GM21423 (cell line): ENCODE data around the gene HAP1.
"Not testable (repeated sequence)": the region's sequence is repeated elsewhere in the genome, so short reads cannot be mapped to it uniquely, and the experiment has no call there.

Experiments
- ATAC-seq: cut with Tn5 transposase; IDR thresholded peaks from one replicate; pipeline ENCODE4 v1.9.1; 2021; ENCODE audit warnings: mild to moderate bottlenecking, moderate library complexity; ENCODE audit not compliant: unreplicated experiment

The HAP1 gene

DNA sequence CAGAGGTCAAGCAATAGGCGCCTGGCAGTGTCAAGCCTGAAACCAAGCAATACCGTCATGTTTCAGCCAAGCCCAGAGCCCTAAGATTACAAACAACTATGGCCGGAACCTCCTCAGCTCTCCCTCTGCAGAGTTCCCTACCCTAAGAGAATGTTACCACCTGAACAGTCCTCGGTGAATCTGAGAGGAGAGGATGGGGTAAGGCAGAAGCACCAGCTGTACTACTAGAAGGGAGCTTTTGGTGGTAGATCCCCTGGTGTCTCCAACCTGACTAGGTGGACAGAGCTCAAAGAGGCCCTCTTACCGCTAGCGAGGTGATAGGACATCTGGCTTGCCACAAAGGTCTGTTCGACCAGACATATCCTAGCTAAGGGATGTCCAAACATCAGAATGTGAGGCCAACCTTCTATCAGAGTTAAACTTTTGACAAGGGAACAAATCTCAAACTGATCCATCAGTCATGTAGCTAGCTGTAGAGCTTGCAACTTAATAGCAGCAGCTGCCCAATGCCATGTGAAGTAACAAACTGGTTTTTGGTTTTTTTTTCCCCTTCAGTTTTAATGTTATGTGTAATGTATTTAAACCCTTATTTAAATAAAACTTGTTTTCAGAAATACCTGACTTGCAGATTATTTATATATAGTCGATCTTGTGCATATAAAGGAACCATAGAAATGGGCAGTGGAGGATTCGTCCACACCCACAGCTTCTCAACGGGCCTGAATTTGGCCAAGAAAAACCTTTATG, 43.2 kb downstream of the HAP1 start:
- no peak for ATAC-seq

DNA sequence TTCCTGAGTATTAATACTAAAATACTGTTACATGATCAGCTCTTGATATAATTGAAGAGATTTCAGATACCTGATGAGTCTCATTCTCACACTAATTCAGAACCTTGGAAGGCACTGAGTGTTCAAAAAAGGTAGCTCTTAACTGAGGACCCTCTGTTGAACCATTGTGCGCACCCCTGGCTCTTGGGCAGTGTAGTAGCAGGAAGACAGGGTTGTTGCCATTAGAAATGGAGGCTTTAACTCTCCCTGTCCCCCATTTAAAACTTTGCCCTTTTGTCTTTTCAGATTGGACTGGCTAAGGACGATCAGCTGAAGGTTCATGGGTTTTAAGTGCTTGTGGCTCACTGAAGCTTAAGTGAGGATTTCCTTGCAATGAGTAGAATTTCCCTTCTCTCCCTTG, 43.9 kb downstream of the HAP1 start:
- ATAC-seq, result no peak

DNA sequence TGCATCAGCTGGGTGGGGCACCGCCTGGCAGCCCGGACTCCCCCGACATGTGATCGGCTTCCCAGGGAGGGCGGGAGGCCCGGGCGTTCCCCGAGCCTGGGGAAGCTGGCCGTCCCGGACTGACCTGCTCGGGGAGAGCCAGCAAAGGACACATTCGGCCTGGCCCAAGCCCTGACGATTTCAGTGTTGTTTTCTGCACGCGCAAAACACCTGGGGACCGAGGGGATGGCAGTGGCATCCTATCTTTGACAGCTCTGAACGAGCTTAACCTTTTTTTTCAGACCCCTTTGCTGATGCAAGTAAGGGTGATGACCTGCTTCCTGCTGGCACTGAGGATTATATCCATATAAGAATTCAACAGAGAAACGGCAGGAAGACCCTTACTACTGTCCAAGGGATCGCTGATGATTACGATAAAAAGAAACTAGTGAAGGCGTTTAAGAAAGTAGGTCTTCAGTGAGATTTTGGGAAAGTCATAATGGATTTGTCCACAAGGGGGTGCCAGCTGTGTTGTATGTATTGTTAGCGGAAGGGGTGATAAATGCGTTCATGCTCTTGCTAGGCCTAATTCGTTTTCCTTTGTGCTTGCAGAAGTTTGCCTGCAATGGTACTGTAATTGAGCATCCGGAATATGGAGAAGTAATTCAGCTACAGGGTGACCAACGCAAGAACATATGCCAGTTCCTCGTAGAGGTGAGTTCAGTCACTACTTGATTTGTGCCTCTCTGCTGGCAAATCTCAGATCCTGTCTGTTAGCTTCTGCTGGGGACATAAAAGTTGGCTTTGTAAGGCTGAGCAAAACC, 44.7 kb downstream of the HAP1 start:
- ATAC-seq, result no peak

DNA sequence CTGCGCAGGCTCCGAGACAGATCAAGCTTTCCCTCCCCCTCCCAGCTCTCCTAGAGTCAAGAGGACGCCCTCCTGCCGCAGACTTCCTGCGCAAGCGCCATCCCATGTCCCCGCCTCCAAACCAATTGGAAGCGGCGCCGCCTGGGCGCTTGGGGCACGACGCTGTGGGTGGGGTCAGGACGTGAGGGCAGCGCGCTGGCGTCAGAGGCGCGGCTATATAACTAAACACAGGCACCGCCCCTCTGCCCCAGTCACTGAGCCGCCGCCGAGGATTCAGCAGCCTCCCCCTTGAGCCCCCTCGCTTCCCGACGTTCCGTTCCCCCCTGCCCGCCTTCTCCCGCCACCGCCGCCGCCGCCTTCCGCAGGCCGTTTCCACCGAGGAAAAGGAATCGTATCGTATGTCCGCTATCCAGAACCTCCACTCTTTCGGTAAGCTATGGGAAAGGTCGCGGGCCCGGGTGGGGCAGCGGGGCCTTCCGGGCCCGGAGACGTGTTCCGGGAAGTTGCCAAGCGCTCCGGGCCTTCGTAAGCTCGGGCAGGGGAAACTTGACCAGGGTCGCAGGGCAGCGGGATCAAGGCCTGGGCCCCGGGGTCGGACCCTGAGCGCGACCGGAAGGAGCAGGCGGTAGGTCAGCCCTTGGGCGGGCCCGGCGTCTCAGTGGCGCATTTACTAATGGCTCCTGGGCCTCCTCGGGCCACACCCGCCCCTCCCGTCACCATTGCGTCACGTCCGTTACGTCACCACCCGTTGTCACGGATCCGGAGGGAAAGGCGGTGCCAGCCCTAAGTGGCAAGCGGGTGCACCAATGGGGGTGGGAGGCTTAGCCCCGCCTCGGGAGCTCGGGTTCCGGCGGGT, 45.6 kb downstream of the HAP1 start, which contains the start of gene EIF1:
TSS of gene EIF1 (plus strand) at position 245 of the 856 bp plus-strand sequence. CDS start at position 399, 154 bp downstream.
- peak; percentile 69 for ATAC-seq

DNA sequence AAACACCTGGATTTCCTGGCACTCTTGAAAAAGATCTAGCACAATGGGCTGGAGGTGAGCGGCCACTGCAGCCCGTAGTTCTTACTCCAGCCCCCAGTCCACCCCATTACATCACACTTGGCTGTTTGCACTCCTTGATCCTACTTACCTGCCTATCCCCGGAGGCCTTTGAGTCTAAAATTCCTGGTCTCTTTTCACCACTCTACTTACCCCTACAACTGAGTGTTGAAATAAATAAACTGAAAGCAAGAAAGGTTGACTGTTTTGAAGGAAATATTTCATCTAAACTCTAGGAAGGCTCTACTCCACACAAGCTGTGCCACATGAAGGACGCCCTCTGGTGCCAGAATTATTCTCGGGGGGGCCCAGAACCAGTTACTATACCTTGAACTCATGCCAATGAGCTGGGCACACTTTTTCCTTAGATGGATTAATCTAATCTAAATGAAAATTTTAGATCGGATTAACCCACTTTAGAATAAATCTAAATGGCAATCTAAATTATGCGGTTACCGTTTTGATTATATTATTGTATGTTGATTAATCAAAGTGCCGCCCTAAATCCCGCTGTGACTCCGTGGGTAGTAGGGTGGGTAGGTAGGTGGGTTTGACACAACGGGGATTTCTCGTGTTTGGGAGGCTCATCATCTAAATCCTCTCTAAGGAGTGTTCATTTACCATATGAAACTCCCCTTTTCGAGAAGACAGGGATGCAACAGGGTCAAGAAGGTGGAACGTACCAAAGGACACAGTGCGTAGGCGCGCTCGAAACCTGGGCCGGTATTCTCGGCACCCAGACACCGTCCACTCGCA, 46.4 kb downstream of the HAP1 start:
- ATAC-seq, result no peak

DNA sequence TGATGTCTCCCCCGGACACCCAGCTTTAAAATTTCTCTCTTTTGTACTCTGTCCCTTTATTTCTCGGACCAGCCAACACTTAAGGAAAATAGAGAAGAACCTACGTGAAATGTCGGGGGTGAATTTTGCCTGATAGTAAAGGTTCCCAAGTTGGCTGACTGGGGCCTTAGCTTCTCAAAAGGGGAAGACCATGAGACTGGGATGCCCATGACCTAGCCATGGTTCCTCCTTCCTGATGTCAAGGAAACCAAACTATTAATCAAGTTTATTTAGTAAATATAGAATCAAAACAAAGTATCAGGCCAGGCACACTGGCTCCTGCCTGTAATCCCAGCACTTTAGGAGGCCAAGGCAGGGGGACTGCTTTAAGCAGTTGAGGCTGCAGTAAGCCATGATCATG, 48.2 kb downstream of the HAP1 start:
- no peak for ATAC-seq

DNA sequence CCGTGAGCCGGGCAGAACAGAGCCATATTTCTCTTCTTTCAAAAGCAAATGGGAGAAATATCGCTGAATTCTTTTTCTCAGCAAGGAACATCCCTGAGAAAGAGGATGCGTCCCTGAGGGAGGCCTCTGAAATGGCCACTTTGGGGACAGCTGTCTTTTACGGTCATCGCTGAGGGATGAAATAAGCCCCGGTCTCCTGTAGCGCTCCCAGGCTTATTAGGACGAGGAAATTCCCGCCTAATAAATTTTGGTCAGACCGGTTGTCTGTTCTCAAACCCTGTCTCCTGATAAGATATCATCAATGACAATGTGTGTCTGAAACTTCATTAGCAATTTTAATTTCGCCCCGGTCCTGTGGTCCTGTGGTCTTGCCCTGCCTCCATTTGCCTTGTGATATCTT, 48.7 kb downstream of the HAP1 start:
- ATAC-seq, result not testable (repeated sequence)

DNA sequence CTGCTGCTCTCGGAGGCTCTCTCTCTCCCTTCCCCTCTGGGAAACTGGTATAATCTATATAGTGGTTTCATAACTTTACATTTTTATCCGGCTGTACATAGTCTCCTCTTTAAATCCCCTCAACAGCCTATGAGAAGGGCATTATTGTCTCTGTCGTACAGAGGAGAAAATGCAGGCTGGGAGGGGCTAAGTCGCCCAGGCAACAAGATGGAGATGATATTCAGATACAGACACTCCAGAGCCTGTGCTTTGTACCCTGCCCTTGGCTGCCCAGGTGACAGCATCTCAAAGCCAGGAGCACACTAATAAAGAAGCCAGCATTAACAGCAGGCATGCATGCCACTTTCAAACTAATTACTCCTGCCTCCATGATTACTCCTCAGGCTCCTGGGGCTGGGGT, 50.4 kb downstream of the HAP1 start:
- no peak for ATAC-seq

DNA sequence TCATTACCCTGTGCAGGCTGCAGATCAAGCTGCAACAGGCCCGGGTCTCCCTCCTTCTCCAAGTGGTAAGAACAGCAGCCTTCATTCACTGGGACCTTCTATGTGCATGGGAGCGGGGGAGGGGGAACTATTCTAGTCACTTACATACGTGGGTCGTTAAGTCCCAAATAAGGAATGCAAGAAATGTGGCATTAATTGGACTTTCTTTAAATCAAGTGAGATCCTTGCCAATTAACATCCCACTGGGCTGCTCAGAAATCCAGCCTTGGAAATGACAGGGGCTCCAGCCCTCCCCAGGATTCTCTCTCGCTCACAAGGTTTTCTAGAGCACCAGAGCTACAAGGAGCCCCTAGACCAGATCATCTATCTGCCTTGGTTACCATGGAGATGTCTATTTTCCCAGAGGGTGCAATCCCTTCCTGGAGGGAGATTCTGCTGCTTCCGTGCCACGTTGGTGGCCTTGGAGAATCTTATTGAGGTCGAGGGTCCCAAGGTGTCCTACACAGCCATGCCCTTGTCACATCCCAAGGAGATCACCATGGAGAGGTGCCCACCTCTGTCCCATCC, 50.9 kb downstream of the HAP1 start:
- no peak for ATAC-seq

DNA sequence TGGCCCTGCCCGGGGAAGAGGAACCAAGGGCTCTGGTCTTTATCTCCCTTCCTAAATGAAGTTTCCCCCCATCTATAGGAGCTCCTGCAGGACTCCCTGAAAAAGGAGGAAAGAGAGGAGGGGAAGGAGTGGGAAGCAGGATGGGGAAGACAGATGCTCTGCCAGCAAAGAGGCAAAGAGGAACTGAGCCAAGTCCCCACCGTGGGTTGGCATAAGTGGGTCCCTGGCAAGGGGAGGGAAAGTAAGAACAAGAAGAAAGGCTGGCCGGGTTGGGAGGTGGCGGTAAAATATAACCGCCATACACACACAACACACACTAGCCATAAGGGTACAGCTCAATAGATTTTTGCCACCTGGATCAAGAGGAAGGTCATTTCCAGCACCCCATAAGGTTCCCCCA, 51.8 kb downstream of the HAP1 start:
- ATAC-seq, result no peak

DNA sequence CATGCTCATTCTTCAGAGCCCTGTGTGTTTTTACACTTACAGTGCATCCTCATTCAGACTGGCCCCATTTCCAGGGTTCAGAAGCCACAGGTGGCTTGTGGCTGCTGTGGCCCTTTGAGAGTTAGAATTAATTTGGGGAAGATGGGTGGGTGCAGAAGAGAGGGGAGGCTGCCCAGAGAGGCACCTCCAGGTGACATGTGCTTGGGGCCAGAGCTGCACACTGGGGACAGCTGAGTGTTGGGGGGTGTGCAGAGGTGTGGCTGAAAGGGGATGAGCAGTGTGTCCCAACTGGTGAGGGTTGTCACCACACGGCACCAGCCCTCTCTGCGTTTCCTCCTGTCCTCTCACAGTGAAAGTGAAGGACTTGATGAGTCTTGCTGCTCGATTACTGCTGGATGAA, 52.7 kb downstream of the HAP1 start:
- ATAC-seq, result no peak

DNA sequence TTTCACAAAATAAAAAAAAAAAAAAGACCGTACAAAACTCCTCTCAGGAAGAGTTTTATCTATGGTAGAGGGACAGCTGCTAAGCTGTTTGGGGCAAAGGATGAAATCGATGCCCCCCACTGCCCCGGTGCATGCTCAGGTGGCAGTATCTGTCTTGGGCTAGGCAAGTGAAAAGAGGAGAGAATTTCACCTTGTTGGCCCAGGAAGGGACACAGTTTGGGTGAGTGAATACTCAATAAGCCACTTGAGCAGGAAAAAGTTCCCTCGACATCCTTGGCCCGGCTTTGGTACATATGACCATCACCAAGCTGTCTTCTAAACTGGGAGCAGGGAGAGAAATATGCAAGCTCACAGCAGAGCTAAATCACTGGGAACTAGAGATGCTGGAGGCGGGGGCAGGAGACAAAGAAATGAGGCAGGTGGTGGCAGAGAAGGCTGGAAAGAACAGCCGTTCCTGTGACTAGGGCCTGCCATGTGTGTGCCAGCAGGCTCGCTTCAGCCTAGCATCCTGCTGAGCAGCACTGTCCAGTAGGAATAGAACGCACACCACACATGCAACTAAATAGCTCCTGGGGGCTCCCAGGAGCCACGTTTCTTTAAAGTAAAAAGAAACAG, 53.9 kb downstream of the HAP1 start:
- ATAC-seq, result no peak

DNA sequence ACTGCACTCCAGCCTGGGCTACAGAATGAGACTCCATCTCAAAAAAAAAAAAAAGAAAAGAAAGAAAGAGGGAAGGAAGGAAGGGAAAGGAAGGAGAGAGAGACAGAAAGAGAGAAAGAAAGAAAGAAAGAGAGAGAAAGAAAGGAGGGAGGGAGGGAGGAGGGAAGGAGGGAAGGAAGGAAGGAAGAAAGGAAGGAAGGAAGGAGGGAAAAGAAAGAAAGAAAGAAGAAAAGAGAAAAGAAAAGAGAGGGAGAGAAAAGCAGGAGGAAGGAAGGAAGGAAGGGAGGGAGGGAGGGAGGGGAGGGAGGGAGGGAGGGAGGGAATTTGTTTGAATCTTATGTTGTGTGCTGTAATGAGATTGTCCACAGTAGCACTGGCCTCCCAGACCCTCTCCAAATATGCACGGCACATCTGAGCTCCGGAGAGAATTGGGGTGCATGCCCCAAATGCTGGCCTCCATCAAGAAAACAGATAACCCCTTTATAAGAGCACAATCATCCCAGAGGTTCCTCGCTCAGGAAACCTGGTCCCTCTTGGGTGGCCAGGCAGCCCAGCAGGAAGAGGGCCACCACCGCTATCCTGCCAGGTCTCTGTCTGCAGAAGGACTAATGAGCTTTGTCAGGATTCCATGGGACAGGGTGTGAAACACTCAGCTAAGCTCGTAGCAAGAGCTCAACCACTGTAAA, 54.6 kb downstream of the HAP1 start:
- no peak for ATAC-seq

DNA sequence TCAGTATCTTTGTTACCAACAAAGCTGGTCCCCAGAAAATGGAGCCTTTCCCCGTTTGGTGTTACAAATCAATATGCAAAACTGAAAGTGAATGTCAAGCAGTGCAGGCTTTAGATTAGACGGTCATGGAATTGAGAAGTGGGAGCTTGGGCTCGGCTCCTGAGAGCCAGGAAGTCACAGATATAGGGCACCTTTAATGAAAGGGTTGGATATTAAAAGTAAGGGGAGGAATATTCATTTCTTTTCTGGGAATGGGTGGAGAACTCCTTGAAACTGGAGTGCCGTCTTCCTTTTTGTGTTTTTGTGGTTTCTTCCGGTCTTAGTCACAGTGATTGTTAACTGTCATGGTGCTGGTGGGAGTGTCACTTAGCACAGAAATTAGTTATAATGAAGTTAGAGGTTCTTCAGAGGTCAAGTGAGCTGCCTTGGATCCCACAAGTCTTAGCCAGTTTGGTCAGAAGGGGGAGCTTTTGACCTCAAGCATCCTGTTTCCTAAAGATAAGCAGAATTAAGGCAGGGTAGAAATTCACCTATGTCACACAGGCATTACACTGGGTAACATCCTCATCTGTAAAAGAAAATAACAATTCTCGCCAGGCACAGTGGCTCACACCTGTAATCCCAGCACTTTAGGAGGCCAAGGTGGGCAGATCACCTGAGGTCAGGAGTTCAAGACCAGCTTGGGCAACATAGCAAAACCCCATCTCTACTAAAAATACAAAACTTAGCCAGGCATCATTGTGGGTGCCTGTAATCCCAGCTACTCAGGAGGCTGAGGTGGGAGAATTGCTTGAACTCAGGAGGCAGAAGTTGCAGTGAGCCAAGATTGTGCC, 55.3 kb downstream of the HAP1 start:
- ATAC-seq, result peak; percentile 61

DNA sequence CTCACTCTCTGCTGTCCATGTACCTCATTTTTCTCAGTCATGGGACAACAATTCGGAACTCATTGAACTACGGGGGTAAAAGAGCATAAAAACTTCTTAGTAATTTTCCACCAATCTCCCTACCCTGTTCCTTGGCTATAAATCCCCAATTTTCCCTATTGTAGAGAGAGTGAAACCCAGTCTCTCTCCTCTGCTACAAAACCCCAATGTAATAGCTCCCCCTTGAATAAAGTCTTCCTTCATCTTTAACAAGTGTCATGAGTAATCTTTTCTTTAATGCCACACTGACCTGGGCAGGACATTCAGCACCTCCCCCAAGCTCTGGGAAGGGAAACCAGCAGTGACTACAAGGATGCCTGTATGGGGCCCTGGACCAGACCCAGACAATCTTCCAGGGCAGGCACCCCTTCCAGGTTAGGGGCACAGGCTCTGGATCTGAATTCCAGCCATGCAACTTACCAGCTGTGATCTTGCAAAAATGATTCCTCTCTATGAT, 56.0 kb downstream of the HAP1 start:
- ATAC-seq, result no peak

DNA sequence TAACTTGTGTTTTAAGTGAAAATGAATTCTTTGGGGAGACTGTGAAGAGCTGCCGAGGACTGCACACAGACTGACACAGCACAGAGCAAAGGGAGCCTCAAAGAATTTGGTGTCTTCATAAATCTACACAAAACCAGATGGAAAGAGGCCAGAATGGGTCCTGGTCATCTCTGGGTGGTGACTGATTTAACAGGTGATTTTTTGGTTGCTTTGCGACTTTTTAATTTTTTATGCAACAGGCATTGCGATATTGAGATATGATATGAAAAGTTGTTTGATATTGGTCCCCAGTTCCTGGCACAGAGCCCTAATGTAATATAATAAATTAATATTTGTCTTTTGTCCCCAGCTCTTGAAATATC, 58.4 kb downstream of the HAP1 start:
- no peak for ATAC-seq

DNA sequence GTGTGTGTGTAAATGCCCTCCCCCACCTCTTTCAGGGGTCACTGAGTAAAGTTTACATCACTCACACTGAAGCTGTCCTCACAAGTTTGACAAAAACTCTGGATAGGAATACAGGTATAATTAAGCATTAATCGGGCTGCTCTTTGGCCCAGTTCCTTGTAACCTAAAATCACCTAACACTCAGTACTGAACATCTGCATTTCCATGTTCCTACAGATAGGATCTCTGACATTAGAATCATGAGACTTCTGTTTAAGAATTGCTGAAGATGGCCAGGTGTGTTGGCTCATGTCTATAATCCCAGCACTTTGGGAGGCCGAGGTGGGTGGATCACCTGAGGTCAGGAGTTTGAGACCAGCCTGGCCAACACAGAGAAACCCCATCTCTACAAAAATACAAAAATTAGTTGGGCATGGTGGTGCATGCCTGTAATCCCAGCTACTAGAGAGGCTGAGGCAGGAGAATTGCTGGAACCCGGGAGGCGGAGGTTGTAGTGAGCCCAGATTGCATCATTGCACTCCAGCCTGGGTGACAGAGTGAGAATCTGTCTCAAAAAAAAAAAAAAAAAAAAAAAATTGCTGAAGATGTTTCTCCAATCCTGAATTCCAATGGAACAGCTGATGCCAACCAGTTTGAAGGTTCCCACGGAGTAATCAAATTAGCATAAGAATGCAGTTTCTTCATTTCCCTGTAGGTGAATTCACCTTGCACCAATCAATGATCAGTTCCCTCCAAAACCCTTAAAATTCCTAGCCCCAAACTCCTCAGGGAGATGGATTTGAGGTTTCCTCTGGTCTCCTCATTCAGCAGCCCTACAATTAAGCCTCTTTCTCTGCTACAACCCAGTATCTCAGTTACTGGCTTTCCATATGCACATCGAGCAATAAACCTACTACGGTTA, 59.0 kb downstream of the HAP1 start:
- not testable (repeated sequence) for ATAC-seq
